ENCODE results near the gene SCART1.
A peak's percentile ranks its signal among the peaks of the same experiment; 100 is the strongest.
"Not testable (repeated sequence)": the region's sequence is repeated elsewhere in the genome, so short reads cannot be mapped to it uniquely, and the experiment has no call there.

Gene SCART1

DNA sequence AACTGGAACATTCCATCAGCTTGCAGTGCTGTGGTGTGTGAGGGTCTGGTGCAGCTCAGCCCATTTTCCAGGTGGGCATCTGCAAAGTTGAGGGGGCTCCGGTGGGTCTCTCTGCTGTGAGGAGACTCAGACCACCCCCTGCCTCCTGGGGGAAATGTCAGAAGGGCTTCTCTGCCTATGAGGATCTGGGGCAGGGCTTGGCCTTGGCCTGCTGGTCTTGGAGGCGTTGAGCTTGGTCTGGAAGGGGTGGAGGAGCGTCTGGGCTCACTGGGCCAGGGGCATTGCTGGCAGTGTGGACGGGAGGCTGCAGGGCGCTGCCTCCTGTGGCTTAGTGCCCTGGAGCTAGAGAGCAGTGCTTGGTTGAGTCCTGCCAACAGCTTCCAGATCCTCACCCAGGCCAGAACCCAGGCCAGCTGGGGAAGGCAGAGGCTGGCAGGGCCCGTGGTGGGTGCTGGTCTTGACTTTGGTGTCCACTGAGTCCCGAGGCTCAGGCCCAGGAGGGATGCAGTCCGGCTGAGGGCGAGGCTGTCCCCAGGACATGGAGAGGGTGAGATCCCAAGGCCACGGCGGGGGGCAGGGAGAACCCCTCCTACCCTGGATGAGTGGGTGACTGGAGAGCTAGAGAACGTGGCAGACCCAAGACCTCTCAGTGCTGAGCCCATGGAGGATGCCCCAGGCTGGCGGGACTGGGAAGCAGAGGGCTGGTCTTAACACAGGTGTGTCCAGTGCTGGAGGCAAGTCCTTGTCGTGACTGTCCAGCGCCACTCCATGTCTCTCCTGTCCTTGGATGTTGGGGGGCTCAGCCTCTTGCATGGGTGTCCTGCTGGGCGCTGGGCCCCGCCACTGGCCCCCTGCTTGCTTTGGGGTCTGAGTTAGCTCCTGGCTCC is 32.2 kb upstream of the SCART1 start:
- peaks cover 15% of the 10 kb centered on the region for H3K36me3 Mint-ChIP-seq (ENCODE audit: low read depth)

DNA sequence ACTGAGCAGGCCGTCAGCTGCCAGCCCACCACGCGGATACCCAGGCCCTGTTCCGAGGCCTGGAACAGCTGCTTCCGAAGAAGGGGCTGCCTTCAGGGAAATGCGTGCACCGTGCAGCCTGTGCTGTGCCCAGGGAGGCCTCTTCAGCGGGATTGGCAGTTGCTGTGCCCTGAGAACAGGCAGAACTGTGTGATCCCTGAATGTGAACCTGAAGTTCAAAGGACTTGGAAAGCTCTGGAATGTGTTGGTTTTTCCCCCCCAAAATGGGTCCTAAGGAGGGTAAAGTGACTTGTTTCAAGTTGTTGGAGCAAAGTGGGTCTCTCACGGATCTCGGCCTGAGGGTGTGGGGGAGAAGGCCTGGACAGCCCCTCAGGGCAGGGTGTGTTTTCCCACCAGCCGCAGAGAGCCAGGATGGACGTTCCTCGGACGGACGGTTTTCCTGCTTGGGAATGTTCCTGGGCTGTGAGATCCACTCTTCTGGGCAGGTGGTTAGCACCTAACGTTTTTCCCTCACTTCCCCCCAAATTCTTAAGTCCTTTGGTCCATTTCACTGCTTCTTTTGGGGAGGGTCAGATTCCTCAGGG is 31.4 kb upstream of the SCART1 start:
- Mint-ChIP-seq H3K36me3 (ENCODE audit: low read depth) (peaks cover 15% of the 10 kb centered on the region), H3K4me1 (no peaks in the 10 kb centered on the region), H3K9me3 (no peaks in the 10 kb centered on the region), H3K4me3 (peak overlapping the region; percentile 29 to 74 (median 38)), H3K27me3 (ENCODE audit: low read depth) (peaks cover 6% of the 10 kb centered on the region), H3K27ac (no peak overlapping the region)
- TF ChIP-seq, protein P1, sequence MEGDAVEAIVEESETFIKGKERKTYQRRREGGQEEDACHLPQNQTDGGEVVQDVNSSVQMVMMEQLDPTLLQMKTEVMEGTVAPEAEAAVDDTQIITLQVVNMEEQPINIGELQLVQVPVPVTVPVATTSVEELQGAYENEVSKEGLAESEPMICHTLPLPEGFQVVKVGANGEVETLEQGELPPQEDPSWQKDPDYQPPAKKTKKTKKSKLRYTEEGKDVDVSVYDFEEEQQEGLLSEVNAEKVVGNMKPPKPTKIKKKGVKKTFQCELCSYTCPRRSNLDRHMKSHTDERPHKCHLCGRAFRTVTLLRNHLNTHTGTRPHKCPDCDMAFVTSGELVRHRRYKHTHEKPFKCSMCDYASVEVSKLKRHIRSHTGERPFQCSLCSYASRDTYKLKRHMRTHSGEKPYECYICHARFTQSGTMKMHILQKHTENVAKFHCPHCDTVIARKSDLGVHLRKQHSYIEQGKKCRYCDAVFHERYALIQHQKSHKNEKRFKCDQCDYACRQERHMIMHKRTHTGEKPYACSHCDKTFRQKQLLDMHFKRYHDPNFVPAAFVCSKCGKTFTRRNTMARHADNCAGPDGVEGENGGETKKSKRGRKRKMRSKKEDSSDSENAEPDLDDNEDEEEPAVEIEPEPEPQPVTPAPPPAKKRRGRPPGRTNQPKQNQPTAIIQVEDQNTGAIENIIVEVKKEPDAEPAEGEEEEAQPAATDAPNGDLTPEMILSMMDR (IDR thresholded peaks at IDR 0.05; ENCODE audit: unreplicated experiment in 3 of 3), result no peak

More for the DNA sequence above, 32.2 kb upstream of the SCART1 start:
- H3K27ac Mint-ChIP-seq, result no peak overlapping the region
- TF ChIP-seq, protein P1 (IDR thresholded peaks at IDR 0.05; ENCODE audit: unreplicated experiment in 3 of 3), result no peak
- peak overlapping the region in 2 of 3 experiments; percentile 37 for H3K4me3 Mint-ChIP-seq
- peaks cover 6% of the 10 kb centered on the region for H3K27me3 Mint-ChIP-seq (ENCODE audit: low read depth)
- H3K9me3 Mint-ChIP-seq, result no peaks in the 10 kb centered on the region
- no peaks in the 10 kb centered on the region for H3K4me1 Mint-ChIP-seq

DNA sequence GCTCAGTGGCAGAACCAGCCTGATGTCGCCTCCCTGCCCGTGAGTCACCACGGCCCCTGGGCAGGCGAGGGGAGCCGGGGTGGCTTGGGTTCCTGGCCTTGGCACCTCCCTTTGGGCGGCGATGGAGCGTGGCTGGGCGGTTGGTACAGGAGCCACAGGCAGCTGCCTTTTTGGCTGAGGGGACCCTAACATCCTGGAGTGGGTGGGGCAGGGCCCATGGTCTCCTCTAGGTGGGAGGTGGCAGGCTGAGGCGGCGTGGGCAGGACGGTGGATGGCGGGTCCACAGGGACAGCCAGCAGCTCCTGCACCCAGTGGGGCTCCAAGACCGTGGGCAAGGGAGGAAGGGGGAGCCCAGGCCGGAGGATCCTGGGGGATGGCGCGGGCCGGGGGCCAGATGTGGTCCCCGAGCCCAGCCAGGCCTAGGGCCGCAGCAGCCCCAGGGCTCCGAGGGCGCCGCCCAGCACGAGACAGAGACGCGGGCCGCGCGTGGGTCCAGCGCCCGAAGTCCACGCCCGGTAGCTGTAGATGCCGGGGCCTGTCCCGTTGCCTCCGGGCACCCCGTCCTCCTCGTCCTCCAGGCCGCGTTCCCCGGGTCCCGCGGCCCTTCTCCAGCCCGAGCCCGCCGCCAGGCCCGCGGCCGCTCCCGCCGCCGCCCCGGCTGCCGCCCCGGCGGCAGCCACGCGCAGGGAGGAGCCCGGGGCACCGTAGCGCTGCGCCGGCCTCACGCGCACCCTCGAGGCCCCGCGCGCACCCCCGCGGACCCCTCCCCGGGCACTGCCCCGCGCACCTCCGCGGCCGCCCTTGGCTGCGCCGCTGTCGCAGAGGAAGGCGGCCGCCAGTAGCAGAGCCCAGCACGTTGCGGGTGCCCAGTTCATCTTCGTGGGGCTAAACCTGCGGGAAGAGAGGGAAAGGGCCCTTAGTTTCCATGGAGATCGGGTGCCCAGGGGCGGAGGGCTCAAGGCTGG is 30.7 kb upstream of the SCART1 start:
- H3K36me3 Mint-ChIP-seq (ENCODE audit: low read depth), result peaks cover 15% of the 10 kb centered on the region
- peaks cover 6% of the 10 kb centered on the region for H3K27me3 Mint-ChIP-seq (ENCODE audit: low read depth)
- TF ChIP-seq, protein P1 (IDR thresholded peaks at IDR 0.05; ENCODE audit: unreplicated experiment in 3 of 3), result no peak
- H3K4me1 Mint-ChIP-seq, result no peaks in the 10 kb centered on the region
- H3K9me3 Mint-ChIP-seq, result no peaks in the 10 kb centered on the region
- H3K4me3 Mint-ChIP-seq, result peak overlapping the region; percentile 65 to 74 (median 73)
- no peak overlapping the region for H3K27ac Mint-ChIP-seq

DNA sequence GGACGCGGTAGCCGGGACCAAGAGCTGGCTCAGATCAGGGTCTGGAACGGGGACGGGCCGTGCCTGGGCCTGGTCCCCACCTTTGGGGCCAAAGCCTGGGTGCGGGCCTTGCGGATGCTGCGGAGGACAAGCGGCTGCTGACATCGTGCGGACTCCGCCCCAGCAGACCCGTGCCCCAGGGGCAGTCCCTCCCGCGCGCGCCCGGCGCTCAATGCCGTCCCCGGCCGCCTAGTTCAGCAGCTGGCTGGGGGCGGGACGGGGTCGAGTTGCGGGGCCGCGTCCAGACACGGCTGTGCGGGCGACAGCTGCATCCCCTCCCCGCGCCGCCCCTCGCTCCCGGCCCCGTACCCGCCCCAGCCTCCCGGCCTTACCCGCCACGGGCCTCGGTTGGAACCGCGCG is 29.6 kb upstream of the SCART1 start:
- not testable (repeated sequence) for H3K4me3 Mint-ChIP-seq; H3K4me1 Mint-ChIP-seq; H3K27ac Mint-ChIP-seq; H3K9me3 Mint-ChIP-seq; H3K36me3 Mint-ChIP-seq (ENCODE audit: low read depth); H3K27me3 Mint-ChIP-seq (ENCODE audit: low read depth)

DNA sequence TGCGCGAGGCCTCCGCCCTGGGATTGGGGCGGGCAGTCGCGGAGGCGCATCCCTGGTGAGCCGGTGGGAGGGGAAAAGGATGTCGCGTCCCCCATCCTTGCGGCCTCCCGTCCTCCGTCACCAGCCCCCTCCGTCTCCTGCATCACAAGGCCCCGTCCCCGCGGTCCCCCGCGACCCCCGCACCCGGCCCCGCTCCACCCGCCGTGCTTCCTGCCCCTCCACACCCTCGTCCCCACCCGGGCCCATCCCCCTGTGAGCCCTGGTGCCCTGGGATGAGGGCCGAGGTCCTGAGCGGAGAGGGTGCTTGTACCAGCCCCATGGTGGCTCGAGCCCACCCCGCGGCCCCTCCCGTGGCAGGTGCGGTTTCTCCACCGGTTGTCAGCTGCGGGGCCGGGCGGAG is 29.1 kb upstream of the SCART1 start, which contains the start of gene SPRN:
Gene SPRN (minus strand): TSS at position 25 of the 400 bp plus-strand sequence. CDS start 944 bp downstream, outside the sequence.
- H3K36me3 Mint-ChIP-seq (ENCODE audit: low read depth); H3K9me3 Mint-ChIP-seq; H3K4me1 Mint-ChIP-seq; H3K27me3 Mint-ChIP-seq (ENCODE audit: low read depth); H3K27ac Mint-ChIP-seq: not testable (repeated sequence)
- H3K4me3 Mint-ChIP-seq, result peak within 1 kb of the TSS; percentile 60 to 73 (median 65)

DNA sequence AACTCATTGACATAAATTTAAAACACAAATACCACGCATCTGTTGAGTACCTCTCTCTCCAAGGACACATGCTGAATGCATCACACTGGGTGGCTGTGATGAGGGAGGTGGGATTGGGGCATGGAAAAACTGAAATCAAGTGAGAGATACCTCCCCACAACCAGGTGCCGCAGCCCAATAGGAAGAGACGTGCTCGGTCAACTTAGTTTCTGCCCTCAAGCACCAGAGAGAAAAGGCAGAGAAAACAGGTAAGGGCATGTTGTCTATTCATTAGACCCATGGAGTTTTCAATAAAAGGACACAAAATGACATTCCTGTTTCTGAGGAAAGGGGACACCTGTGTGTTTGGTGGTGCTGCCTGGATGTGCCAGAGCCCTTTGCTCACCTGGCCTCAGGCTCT is 24.2 kb upstream of the SCART1 start:
- not testable (repeated sequence) for H3K4me3 Mint-ChIP-seq; H3K27me3 Mint-ChIP-seq (ENCODE audit: low read depth); H3K4me1 Mint-ChIP-seq; H3K27ac Mint-ChIP-seq; H3K36me3 Mint-ChIP-seq (ENCODE audit: low read depth)
- peaks cover 12% of the 10 kb centered on the region for H3K9me3 Mint-ChIP-seq

DNA sequence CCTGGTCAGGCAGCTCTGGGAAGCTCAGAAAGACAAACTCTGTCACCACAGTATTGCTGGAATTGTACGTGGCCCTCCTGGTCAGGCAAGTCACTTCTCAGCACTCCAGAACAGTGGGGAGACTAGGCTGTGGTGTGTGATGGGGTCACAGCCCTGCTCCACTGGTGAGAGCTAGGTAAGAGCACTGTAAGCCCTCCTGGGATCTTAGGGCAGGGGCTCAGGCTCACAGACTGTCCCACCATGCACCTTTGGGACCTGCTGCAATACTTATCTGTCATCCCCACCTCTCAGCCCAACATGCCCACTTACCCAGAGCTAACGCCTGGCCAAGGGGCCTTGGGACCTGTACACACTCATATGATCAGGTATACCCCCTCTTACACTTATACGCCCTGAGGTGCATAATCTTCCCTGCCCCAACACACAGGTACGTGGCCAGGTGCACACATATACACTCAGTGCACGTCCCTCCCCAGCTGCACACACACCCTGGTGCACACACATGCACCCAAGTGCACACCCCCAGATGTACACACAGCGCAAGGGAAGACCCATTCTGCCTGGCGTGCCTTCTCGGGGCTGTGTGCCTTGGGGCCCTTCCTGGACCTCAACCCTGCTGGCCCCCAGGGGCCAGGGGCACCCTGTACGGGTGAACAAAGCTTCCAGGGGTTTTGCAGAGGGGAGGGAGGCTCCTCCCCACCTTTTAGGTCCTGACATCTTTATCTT is 21.7 kb upstream of the SCART1 start:
- not testable (repeated sequence) for H3K27ac Mint-ChIP-seq; H3K36me3 Mint-ChIP-seq (ENCODE audit: low read depth); H3K27me3 Mint-ChIP-seq (ENCODE audit: low read depth); H3K4me3 Mint-ChIP-seq; H3K4me1 Mint-ChIP-seq
- peaks cover 18% of the 10 kb centered on the region for H3K9me3 Mint-ChIP-seq

DNA sequence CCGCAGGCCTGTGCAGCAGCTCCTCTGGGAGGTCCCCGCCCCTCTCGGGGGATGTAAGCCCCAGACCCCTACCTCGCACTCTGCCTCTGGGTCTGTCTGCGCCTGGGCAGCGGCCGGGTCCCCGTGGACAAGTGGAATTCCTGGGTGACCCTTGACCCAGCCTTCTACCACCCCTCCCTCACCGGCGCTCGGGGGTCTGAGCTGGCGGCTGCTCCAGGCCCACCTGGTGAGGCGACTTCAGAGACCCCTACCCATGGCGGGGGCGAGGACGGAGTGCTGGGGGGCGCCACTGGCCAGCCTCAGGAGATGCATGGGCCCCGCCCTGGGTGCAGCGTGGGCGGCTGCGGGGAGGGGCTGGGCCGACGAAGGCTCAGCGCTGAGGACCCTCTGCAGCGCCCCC is 21.0 kb upstream of the SCART1 start:
- H3K9me3 Mint-ChIP-seq, result peaks cover 22% of the 10 kb centered on the region
- not testable (repeated sequence) for H3K4me1 Mint-ChIP-seq; H3K27ac Mint-ChIP-seq; H3K36me3 Mint-ChIP-seq (ENCODE audit: low read depth); H3K27me3 Mint-ChIP-seq (ENCODE audit: low read depth); H3K4me3 Mint-ChIP-seq
